Measurements from ENCODE around the gene TYK2.
"Not testable (repeated sequence)": the region's sequence is repeated elsewhere in the genome, so short reads cannot be mapped to it uniquely, and the experiment has no call there.

GRCh38 chr19:10377140-10377640, 3.2 kb downstream of the TYK2 start:
- not testable (repeated sequence) for TF ChIP-seq CTCF, EP300, POLR2AphosphoS5, POLR2A (IDR thresholded peaks at IDR 0.05)

Data from sigmoid colon (tissue), 4 donors.